Neural progenitor cell (in vitro differentiated cells): ENCODE measurements around the gene RAB3GAP2.

Source experiments
- EZH2 ChIP-seq: fragments of 200-600 bp; sonication (generic); IDR thresholded peaks from 2 replicates; pipeline ENCODE4 v1.6.1; 2017; ENCODE audit warnings: antibody characterized with exemption, mild to moderate bottlenecking, moderate library complexity
- TF ChIP-seq, protein P1 (sequence below): fragments of 200-600 bp; sonication (generic); IDR thresholded peaks from 2 replicates; pipeline ENCODE4 v1.5.1; 2017; ENCODE audit warnings: antibody characterized with exemption, mild to moderate bottlenecking

DNA sequence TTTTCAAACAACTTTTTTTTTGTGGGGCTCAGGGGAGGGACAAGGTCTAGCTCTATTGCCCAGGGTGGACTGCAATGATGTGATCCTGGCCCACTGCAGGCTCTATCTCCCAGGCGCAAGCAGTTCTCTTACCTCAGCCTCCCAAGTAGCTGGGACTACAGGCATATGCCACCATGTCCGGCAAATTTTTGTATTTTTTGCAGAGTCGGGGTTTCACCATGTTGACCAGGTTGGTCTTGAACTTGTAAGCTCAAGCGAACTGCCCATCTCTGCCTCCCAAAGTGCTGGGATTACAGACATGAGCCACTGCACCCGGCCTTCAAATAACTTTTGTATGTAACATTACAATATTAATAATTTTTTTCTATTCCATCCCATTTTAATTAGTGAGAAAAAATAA, 33.0 kb downstream of the RAB3GAP2 start:
- TF ChIP-seq, protein P1, sequence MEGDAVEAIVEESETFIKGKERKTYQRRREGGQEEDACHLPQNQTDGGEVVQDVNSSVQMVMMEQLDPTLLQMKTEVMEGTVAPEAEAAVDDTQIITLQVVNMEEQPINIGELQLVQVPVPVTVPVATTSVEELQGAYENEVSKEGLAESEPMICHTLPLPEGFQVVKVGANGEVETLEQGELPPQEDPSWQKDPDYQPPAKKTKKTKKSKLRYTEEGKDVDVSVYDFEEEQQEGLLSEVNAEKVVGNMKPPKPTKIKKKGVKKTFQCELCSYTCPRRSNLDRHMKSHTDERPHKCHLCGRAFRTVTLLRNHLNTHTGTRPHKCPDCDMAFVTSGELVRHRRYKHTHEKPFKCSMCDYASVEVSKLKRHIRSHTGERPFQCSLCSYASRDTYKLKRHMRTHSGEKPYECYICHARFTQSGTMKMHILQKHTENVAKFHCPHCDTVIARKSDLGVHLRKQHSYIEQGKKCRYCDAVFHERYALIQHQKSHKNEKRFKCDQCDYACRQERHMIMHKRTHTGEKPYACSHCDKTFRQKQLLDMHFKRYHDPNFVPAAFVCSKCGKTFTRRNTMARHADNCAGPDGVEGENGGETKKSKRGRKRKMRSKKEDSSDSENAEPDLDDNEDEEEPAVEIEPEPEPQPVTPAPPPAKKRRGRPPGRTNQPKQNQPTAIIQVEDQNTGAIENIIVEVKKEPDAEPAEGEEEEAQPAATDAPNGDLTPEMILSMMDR: no peak
- TF ChIP-seq EZH2: no peak
